ENCODE results near the gene MRPL52. TPM values are rescaled to one million over a fixed set of nuclear protein-coding genes. Genes with fewer than 3 reads are reported as not detected.

Gene MRPL52
- polyA plus RNA-seq, 3 donors = 32.3 to 164 (median 130) TPM

GRCh38 chr14:22841769-22842168 is 12.1 kb downstream of the MRPL52 start:
- Histone ChIP-seq H3K9ac (ENCODE audit: insufficient read depth, low read length, poor library complexity, severe bottlenecking) (no peak overlapping the region), H3K4me2 (replicated peaks; ENCODE audit: extremely low read depth, low read length, poor library complexity, severe bottlenecking) (no peak overlapping the region), H3K27ac (ENCODE audit: low read depth in 1 of 2, low read length in 2 of 2) (no peak overlapping the region), H2AFZ (ENCODE audit: insufficient read depth, low read depth, low read length, poor library complexity, severe bottlenecking) (no peak overlapping the region), H3K4me3 (replicated peaks in 1 of 3; ENCODE audit: low read depth in 2 of 3, low read length in 3 of 3) (no peak overlapping the region), H3K27me3 (ENCODE audit: control insufficient read depth in 2 of 2, insufficient read depth in 2 of 2, low read length in 2 of 2) (peaks cover 0 to 15% of the 10 kb centered on the region in 2 donors), H3K36me3 (replicated peaks in 1 of 2; ENCODE audit: control insufficient read depth in 1 of 2, insufficient read depth in 2 of 2, low read length in 2 of 2) (no peaks in the 10 kb centered on the region), H4K20me1 (ENCODE audit: insufficient read depth, low read length) (no peaks in the 10 kb centered on the region), H3K79me2 (ENCODE audit: insufficient read depth, low read length) (no peaks in the 10 kb centered on the region), H3K9me3 (replicated peaks in 1 of 2; ENCODE audit: control insufficient read depth in 1 of 2, insufficient read depth in 1 of 2, low read length in 2 of 2) (peaks cover 0 to 3% of the 10 kb centered on the region in 2 donors), H3K4me1 (ENCODE audit: control insufficient read depth in 1 of 2, insufficient read depth in 2 of 2, low read length in 2 of 2) (peaks cover 22 to 35% of the 10 kb centered on the region in 2 donors)
- 100% methylated on average over 6 of the region's 8 CpGs for WGBS (ENCODE audit: insufficient coverage)
- peaks cover 9 to 14% of the 10 kb centered on the region in 2 donors for H3K36me3 Mint-ChIP-seq
- H3K27ac Mint-ChIP-seq = no peak overlapping the region
- H3K4me1 Mint-ChIP-seq = peaks cover 32% of the 10 kb centered on the region
- DNase-seq = no peak
- no peak for TF ChIP-seq CTCF (IDR thresholded peaks at IDR 0.05)
- intact Hi-C loops (cut with micrococcal nuclease) = no loop called here
- H3K4me3 Mint-ChIP-seq = no peak overlapping the region
- peaks cover 16 to 34% (median 20%) of the 10 kb centered on the region in 3 donors for H3K27me3 Mint-ChIP-seq (ENCODE audit: low read depth in 3 of 3)
- H3K9me3 Mint-ChIP-seq = peaks cover 3 to 12% (median 6%) of the 10 kb centered on the region in 7 donors

DNA sequence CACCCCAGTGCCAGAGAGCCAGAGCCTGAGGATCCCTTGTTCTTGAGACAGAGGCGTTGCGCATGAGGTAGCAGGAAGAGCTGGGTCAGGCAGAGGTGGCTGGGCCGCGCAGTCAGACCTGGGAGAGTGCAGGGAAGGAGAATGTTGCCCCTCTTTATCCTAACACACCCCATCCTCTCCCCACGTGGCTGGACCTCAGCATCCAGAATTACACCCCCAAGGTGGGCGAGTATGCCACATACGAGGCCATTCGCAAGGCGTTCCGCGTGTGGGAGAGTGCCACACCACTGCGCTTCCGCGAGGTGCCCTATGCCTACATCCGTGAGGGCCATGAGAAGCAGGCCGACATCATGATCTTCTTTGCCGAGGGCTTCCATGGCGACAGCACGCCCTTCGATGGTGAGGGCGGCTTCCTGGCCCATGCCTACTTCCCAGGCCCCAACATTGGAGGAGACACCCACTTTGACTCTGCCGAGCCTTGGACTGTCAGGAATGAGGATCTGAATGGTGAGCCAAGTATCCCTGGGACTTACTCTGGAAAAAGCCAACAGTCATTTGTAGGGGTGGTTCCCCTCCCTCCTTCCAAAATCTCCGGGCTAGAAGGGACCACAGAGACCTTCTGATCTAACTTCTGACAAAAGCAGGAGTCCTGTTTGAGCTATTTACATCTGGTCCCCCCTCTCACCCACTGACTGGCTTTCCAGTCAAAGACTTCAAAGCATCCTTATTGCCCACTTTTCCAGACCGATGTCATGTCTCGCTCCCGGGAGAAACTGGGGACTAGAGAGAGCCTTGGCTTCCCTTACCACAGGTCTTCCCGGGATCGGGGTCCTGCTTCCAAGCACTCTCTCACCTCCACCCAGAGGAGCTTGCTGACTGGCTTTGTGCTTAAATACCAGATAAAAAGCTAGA is 12.8 kb downstream of the MRPL52 start:
- Mint-ChIP-seq H3K4me1 (peaks cover 28% of the 10 kb centered on the region), H3K27me3 (ENCODE audit: low read depth in 3 of 3) (peaks cover 11 to 27% (median 15%) of the 10 kb centered on the region in 3 donors), H3K9me3 (peaks cover 0 to 9% (median 5%) of the 10 kb centered on the region in 7 donors), H3K36me3 (peaks cover 9 to 11% of the 10 kb centered on the region in 2 donors), H3K27ac (no peak overlapping the region), H3K4me3 (no peak overlapping the region)
- Histone ChIP-seq H3K27ac (ENCODE audit: low read depth in 1 of 2, low read length in 2 of 2) (no peak overlapping the region), H3K79me2 (ENCODE audit: insufficient read depth, low read length) (no peaks in the 10 kb centered on the region), H3K4me2 (replicated peaks; ENCODE audit: extremely low read depth, low read length, poor library complexity, severe bottlenecking) (no peak overlapping the region), H3K36me3 (replicated peaks in 1 of 2; ENCODE audit: control insufficient read depth in 1 of 2, insufficient read depth in 2 of 2, low read length in 2 of 2) (no peaks in the 10 kb centered on the region), H4K20me1 (ENCODE audit: insufficient read depth, low read length) (no peaks in the 10 kb centered on the region), H3K9ac (ENCODE audit: insufficient read depth, low read length, poor library complexity, severe bottlenecking) (no peak overlapping the region), H2AFZ (ENCODE audit: insufficient read depth, low read depth, low read length, poor library complexity, severe bottlenecking) (no peak overlapping the region), H3K4me1 (ENCODE audit: control insufficient read depth in 1 of 2, insufficient read depth in 2 of 2, low read length in 2 of 2) (peaks cover 16 to 28% of the 10 kb centered on the region in 2 donors), H3K9me3 (replicated peaks in 1 of 2; ENCODE audit: control insufficient read depth in 1 of 2, insufficient read depth in 1 of 2, low read length in 2 of 2) (peaks cover 0 to 3% of the 10 kb centered on the region in 2 donors), H3K4me3 (replicated peaks in 1 of 3; ENCODE audit: low read depth in 2 of 3, low read length in 3 of 3) (no peak overlapping the region), H3K27me3 (ENCODE audit: control insufficient read depth in 2 of 2, insufficient read depth in 2 of 2, low read length in 2 of 2) (peaks cover 0 to 8% of the 10 kb centered on the region in 2 donors)
- intact Hi-C loops (cut with micrococcal nuclease) = no loop called here
- no peak for DNase-seq
- WGBS (ENCODE audit: insufficient coverage) = 93% methylated on average over 22 of the region's 28 CpGs
- no peak for TF ChIP-seq CTCF (IDR thresholded peaks at IDR 0.05)

All from CD14-positive monocyte (primary cell).